Smooth muscle cell (in vitro differentiated cells): ENCODE results near the gene USB1. TPM values are rescaled to one million over a fixed set of nuclear protein-coding genes. Genes with fewer than 3 reads are reported as not detected.

Experiments
- DNase-seq: peaks from one replicate; lab custom pipeline; 2025; ENCODE audit not compliant: unreplicated experiment; lab: John Stamatoyannopoulos, UW
- H2AFZ ChIP-seq: fragments of 200-600 bp; sonication (generic); 2 replicates; pipeline ENCODE4 v1.6.0; 2016; ENCODE audit warnings: antibody characterized with exemption, low read depth, mild to moderate bottlenecking
- H3F3A ChIP-seq: fragments of 200-600 bp; sonication (generic); 2 replicates; pipeline ENCODE4 v1.6.0; 2017; ENCODE audit warnings: antibody characterized with exemption, low read depth
- H3K27ac ChIP-seq: fragments of 200-600 bp; sonication (generic); 2 replicates; pipeline ENCODE4 v1.5.1; 2016; ENCODE audit warnings: low read depth, mild to moderate bottlenecking
- H3K27me3 ChIP-seq: fragments of 200-600 bp; sonication (generic); 2 replicates; pipeline ENCODE4 v1.6.1; 2016; ENCODE audit warnings: low read depth, mild to moderate bottlenecking
- H3K36me3 ChIP-seq: fragments of 200-600 bp; sonication (generic); 2 replicates; pipeline ENCODE4 v1.5.1; 2016; ENCODE audit warnings: low read depth
- H3K4me1 ChIP-seq: fragments of 200-600 bp; sonication (generic); 2 replicates; pipeline ENCODE4 v1.5.1; 2016; ENCODE audit warnings: low read depth
- H3K4me2 ChIP-seq: fragments of 200-600 bp; sonication (generic); 2 replicates; pipeline ENCODE4 v1.6.0; 2016; ENCODE audit warnings: mild to moderate bottlenecking
- H3K4me3 ChIP-seq: fragments of 200-600 bp; sonication (generic); 2 replicates; pipeline ENCODE4 v1.5.1; 2016; ENCODE audit warnings: mild to moderate bottlenecking
- H3K79me2 ChIP-seq: fragments of 200-600 bp; sonication (generic); 2 replicates; pipeline ENCODE4 v1.6.0; 2016; ENCODE audit warnings: low read depth, mild to moderate bottlenecking
- H3K9ac ChIP-seq: fragments of 200-600 bp; sonication (generic); 2 replicates; pipeline ENCODE4 v1.6.0; 2016; ENCODE audit warnings: low read depth
- H3K9me3 ChIP-seq: fragments of 200-600 bp; sonication (generic); replicated peaks from 2 replicates; pipeline ENCODE4 v1.5.1; 2016; ENCODE audit warnings: low read depth
- H4K20me1 ChIP-seq: fragments of 200-600 bp; sonication (generic); 2 replicates; pipeline ENCODE4 v1.6.0; 2016; ENCODE audit warnings: low read depth
- CTCF ChIP-seq: fragments of 200-600 bp; sonication (generic); IDR thresholded peaks from 2 replicates; pipeline ENCODE4 v1.5.1; 2017; ENCODE audit warnings: borderline replicate concordance, mild to moderate bottlenecking, antibody characterized with exemption; ENCODE audit not compliant: insufficient read depth, poor library complexity, severe bottlenecking
- WGBS: methylation state at CpG from one replicate; pipeline ENCODE4 v1.1.7; 2016; ENCODE audit warnings: low lambda C conversion rate; 5-methylcytosine and 5-hydroxymethylcytosine counted together
- polyA plus RNA-seq: library from polyadenylated mRNA; unstranded; fragments of >200 nt; fragmentation: Nextera tagmentation; extraction: Ambion mirVana; gene quantifications from 2 replicates; pipeline ENCODE4 v1.2.1, GENCODE V29; 2016
- total RNA-seq: library from RNA; depleted of rRNA; stranded (reverse); fragments of >200 nt; gene quantifications from 2 replicates; pipeline ENCODE4 v1.2.3, GENCODE V29; 2014

Gene USB1
- total and polyA plus RNA-seq, 2 experiments from 2014 or later, result 26.9 to 56.6 TPM

DNA sequence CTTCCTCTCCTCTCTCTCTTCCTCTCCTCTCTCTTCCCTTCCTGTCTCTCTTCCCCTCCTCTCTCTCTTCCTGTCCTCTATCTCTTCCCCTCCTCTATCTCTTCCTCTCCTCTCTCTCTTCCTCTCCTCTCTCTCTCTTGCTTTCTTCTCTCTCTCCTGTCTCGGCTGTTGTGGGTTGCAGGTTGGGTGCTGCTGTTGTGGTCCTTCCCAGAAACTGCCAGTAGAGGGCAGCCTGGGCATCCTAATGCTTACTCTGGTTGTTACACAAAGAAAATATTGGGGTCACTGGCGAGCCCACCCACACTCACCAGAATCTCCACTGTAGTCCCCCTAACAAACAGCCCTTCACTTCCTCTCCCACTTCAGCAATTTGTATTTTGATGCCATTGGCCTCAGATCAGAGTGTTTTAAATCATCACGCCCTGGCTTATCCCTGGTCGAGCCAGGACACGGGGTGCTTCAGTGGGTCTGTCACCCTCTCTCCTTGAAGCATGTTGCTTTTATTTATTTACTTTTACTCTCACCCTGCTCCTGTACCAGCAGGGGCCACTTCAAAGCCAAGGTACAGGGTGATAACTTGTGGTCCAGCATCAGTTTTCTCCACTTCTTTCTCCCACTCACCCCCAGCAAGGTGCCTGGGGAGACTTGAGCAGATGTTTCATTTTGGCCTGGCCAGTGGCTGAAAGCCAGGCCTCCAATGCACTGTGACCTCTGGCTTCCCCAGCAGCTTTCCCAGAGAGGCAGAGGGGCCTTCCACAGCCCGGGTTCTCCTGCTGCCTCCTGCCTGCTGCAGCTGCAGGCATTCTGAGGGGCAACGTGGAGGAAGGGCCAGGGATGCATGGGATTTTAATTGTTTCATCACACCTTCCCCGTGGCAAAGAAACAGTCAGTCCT lies 19.7 kb downstream of the USB1 start:
- Histone ChIP-seq H3K79me2 (no peaks in the 10 kb centered on the region), H3K9ac (no peak overlapping the region), H2AFZ (no peak overlapping the region), H3K27me3 (peaks cover 8% of the 10 kb centered on the region), H3K4me2 (no peak overlapping the region), H4K20me1 (no peaks in the 10 kb centered on the region), H3F3A (no peaks in the 10 kb centered on the region), H3K4me1 (peaks cover 6% of the 10 kb centered on the region), H3K9me3 (no peaks in the 10 kb centered on the region), H3K27ac (no peak overlapping the region), H3K36me3 (no peaks in the 10 kb centered on the region), H3K4me3 (no peak overlapping the region)
- TF ChIP-seq CTCF, result peak; percentile 83
- 74% methylated on average over 8 of the region's 8 CpGs for WGBS
- DNase-seq, result no peak

- DNase-seq, result no peak
- no peak overlapping the region for H3K27ac ChIP-seq
- H3K36me3 ChIP-seq, result no peaks in the 10 kb centered on the region
- H3K4me2 ChIP-seq, result no peak overlapping the region
- no peaks in the 10 kb centered on the region for H3F3A ChIP-seq
- H2AFZ ChIP-seq, result no peak overlapping the region
- H3K4me3 ChIP-seq, result no peak overlapping the region
- no peak overlapping the region for H3K9ac ChIP-seq
- H3K27me3 ChIP-seq, result peaks cover 8% of the 10 kb centered on the region
- 73% methylated on average over 8 of the region's 8 CpGs for WGBS
- no peaks in the 10 kb centered on the region for H3K9me3 ChIP-seq
- H4K20me1 ChIP-seq, result no peaks in the 10 kb centered on the region
- peaks cover 6% of the 10 kb centered on the region for H3K4me1 ChIP-seq
- H3K79me2 ChIP-seq, result no peaks in the 10 kb centered on the region
- no peak for TF ChIP-seq CTCF
Observed at GRCh38 chr16:58021661-58022551, 20.7 kb downstream of the USB1 start.

GRCh38 chr16:58022601-58023371 lies 21.6 kb downstream of the USB1 start:
- Histone ChIP-seq H3K9ac (no peak overlapping the region), H3K9me3 (no peaks in the 10 kb centered on the region), H2AFZ (no peak overlapping the region), H3F3A (no peaks in the 10 kb centered on the region), H3K27ac (no peak overlapping the region), H3K79me2 (no peaks in the 10 kb centered on the region), H3K27me3 (peaks cover 8% of the 10 kb centered on the region), H3K36me3 (no peaks in the 10 kb centered on the region), H3K4me1 (peaks cover 7% of the 10 kb centered on the region), H3K4me2 (no peak overlapping the region), H3K4me3 (no peak overlapping the region), H4K20me1 (no peaks in the 10 kb centered on the region)
- DNase-seq, result no peak
- 58% methylated on average over 18 of the region's 18 CpGs for WGBS
- TF ChIP-seq CTCF, result no peak
